T-helper 2 cell treated with Interferon-gamma antibody and Interleukin-4, amounts not matched to agents 5 μg/mL and 100 μg/mL, for 36 hours (primary cell): Measurements from ENCODE around the gene C1QTNF12.

Experiments
- DNase-seq: peaks from one replicate; pipeline ENCODE4 v3.0.0; 2021; ENCODE audit warnings: low spot score
- H3K27ac Mint-ChIP-seq: one replicate; pipeline ENCODE4 v1.8.0; 2021; ENCODE audit warnings: mild to moderate bottlenecking, mixed read lengths
- H3K27me3 Mint-ChIP-seq: one replicate; pipeline ENCODE4 v1.8.0; 2021; ENCODE audit warnings: low read depth, mixed read lengths
- H3K36me3 Mint-ChIP-seq: one replicate; pipeline ENCODE4 v1.8.0; 2021; ENCODE audit warnings: low read depth, mixed read lengths
- H3K4me1 Mint-ChIP-seq: one replicate; pipeline ENCODE4 v1.8.0; 2021; ENCODE audit warnings: low read depth, mixed read lengths
- H3K4me3 Mint-ChIP-seq: one replicate; pipeline ENCODE4 v1.8.0; 2022; ENCODE audit warnings: mild to moderate bottlenecking, moderate library complexity, mixed read lengths
- H3K9me3 Mint-ChIP-seq: one replicate; pipeline ENCODE4 v1.8.0; 2021; ENCODE audit warnings: mixed read lengths

Gene C1QTNF12

DNA sequence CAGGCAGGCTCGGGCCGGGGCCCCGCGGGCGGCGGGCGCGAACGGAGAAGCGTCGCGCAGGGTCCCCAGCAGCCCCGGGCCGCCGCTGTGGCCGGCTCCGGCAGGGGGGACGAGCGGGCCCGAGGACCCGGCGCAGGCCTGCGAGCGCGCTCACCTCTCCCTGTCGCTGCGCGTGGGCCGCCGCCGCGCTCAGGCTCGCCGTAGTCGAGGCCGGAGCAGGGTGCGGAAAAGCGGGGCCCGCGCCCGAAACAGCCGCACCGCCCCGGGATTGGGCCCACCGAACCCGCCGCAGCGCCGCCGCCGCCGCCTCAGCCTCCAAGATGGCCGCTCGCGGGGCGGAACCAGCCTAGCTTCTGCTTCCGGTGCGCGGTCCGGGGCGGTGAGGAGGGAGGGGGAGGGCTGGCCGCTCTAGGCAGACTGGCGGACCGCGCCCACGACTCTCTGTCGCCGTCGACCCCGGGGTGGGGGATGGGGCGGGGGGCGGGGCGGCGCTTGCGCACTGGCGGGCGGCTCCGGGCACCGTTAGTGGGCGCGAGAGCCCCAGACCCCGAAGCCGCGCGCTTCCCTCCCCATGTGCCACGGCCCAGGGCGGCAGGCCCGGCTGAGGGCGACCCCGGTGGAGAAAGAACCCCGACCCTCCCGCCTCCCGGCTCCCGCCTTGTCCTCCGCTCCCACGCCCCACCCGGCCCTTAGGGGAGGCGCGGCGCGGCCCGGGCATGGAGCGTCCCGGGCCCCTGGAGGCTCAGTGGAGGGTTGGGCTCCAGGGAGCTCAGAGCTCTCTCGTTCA is 27.2 kb upstream of the C1QTNF12 start, which contains the start of gene UBE2J2:
TSS of gene UBE2J2 (minus strand) at position 343 of the 787 bp plus-strand sequence. CDS start 5,862 bp downstream, outside the sequence.
- peak within 1 kb of the TSS; percentile 86 for H3K4me3 Mint-ChIP-seq
- H3K36me3 Mint-ChIP-seq = peaks cover 23% of the 10 kb centered on the region
- peak; percentile 88 for DNase-seq
- no peaks in the 10 kb centered on the region for H3K27me3 Mint-ChIP-seq
- H3K27ac Mint-ChIP-seq = peak within 1 kb of the TSS; percentile 81
- no peaks in the 10 kb centered on the region for H3K9me3 Mint-ChIP-seq
- H3K4me1 Mint-ChIP-seq = peaks cover 26% of the 10 kb centered on the region

DNA sequence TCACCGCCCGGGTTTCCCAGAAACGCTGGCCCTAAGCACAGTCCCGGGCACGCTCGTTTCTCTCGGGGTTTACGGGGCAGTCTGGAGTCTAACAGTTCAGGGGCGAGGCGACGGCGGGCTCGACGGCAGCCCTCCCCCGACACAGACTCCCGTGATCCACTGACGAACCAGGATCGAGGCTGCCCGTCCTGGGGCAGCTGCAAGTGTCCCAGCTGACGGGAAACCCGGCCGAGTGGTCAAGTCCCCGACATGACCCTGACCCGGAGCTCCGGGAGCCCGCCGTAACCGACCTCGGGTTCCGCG is 26.6 kb upstream of the C1QTNF12 start:
- Mint-ChIP-seq H3K27ac (peak overlapping the region; percentile 81), H3K27me3 (no peaks in the 10 kb centered on the region), H3K4me3 (peak overlapping the region; percentile 86), H3K4me1 (peaks cover 26% of the 10 kb centered on the region), H3K9me3 (no peaks in the 10 kb centered on the region), H3K36me3 (peaks cover 23% of the 10 kb centered on the region)
- DNase-seq = no peak

DNA sequence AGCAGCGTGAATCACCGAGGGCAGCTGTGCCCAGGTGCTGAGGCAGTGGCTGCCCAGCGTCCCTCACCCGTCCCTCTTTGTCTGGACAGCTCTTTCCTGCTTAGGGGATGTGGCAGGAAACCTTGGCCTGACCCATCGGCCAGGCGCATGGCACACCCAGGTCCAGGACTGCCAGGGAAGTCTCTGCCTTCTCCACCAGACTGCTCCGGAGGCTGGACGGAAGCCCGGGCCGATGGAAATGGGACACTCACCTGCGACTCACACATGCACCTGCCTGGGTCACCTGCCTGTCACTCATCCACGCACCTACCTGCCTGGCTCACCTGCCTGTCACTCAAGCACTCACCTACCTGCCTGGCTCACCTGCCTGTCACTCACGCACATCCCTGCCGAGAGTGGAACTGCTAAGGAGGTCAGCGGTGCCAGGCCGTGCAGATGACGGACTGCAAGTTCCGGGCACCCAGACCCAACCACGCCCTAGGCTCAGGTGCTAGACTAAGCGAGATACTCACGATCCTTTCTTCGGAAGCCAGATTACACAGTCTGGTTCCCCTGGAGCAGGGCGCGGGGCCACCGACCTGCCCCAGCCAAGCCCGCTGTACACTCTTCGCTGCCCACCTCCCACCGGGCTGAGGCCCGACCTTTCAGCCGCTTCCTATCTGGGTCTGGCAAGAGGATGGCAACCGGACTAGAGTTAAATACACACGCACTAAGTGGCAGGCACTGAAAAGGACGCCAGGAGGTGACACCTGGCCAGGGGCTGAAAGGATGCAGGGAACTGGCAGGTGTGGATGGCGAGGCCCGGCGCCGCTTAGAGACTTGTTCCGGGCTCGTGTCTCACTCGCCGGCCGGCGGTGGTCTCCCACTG is 26.1 kb upstream of the C1QTNF12 start:
- no peak for DNase-seq
- Mint-ChIP-seq H3K27me3 (no peaks in the 10 kb centered on the region), H3K36me3 (peaks cover 23% of the 10 kb centered on the region), H3K27ac (peak overlapping the region; percentile 81), H3K4me1 (peaks cover 26% of the 10 kb centered on the region), H3K4me3 (peak overlapping the region; percentile 86), H3K9me3 (no peaks in the 10 kb centered on the region)

DNA sequence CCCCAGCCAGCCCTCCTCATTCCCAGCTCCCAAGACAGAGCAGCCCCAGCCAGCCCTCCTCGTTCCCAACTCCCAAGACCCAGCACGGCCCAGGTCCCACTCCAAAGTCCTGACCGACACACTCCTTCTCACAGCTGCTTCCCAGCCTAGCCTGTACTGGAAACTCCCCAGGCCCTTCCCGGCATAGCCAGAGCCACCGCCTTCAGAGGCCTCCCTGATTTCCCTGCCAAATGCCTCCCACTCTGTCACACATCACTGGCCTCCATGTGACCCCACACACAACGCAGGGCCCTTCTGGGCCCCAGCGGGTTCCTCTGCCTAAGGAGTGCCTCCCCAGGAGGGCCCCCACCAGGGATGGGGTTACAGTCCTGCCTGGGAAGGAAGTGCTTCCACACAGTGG is 24.3 kb upstream of the C1QTNF12 start:
- Mint-ChIP-seq H3K27ac (peak overlapping the region; percentile 27), H3K27me3 (no peaks in the 10 kb centered on the region), H3K4me3 (peak overlapping the region; percentile 71), H3K4me1 (peaks cover 26% of the 10 kb centered on the region), H3K9me3 (no peaks in the 10 kb centered on the region), H3K36me3 (peaks cover 30% of the 10 kb centered on the region)
- DNase-seq = no peak

DNA sequence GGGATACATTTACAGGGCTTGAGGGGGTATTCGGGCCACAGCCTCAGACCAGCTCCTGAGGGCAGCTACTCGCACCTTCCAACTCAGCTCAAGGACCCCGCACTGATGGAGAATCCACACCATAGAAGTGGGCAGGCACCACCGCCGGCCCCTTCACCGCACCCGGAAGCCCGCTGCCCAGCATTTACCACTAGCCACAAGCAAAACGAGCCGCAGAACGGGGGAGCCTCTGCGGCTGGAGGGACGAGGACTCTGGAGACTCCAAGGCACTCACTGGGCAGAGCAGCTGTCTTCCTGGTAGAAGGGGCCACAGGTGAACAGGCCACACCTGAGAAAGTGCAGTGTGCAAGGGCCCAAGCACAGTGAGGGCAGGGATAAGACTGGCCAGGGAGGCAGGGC is 21.8 kb upstream of the C1QTNF12 start:
- peaks cover 34% of the 10 kb centered on the region for H3K36me3 Mint-ChIP-seq
- H3K9me3 Mint-ChIP-seq = no peaks in the 10 kb centered on the region
- no peak overlapping the region for H3K27ac Mint-ChIP-seq
- no peaks in the 10 kb centered on the region for H3K27me3 Mint-ChIP-seq
- DNase-seq = no peak
- peaks cover 26% of the 10 kb centered on the region for H3K4me1 Mint-ChIP-seq
- H3K4me3 Mint-ChIP-seq = no peak overlapping the region

DNA sequence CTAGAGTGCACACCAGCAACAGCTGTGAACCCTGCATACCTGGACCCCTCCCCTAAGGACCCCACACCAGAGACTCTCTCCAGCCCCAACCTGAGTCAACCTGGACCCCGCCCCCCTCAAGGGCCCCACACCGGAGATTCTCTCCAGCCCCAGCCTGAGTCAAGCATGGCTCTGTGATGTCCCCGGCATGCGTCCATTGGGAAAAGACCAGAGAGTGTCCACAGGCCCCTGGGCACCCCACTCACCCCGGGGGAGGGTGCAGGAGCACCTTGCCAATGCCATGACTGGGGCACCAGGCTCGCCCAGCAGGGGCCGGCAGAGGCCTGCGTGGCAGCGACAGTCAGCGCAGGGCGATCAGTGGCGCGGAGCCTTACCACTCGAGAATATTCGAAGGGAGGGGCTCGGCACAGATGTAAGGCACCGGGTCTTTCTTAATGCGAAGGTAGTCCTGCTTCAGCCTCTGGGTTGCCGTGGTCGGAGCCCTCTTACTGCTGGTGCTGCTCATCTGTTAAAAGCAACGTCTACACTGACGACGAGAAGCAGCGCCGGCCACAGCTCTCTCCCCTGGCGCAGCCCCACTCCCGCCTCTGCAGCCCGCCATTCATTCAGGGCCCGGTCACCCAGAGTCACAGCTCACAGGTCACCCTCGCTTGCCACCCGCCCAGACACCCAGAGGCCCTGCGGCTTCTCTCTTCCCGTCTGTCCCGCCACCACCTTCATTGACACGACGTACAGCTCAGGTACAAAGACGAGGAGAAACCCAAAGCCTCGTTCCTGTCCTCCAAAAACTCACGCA is 21.2 kb upstream of the C1QTNF12 start:
- Mint-ChIP-seq H3K27me3 (no peaks in the 10 kb centered on the region), H3K4me1 (peaks cover 24% of the 10 kb centered on the region)

DNA sequence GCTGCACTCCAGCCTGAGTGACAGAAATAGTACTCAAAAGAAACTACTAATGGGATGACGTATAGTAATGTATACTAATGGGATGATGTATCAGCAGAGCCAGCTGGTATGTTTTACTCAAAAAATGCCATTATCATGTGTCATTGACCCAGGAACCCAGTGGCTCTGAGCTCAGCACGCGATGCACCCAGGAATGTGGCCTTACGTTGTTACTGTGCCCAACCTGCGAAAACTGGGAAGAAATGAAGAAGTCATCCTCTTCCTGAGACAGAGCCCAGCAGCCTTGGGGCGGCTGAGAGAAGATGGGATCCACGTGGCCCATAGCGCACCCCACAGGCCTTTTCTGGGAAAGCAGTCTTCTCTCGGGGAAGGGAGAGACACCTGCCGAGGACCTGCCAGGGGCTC is 18.3 kb upstream of the C1QTNF12 start:
- peaks cover 35% of the 10 kb centered on the region for H3K36me3 Mint-ChIP-seq

More for the DNA sequence above, 21.2 kb upstream of the C1QTNF12 start:
- H3K36me3 Mint-ChIP-seq = peaks cover 34% of the 10 kb centered on the region
- no peak overlapping the region for H3K27ac Mint-ChIP-seq
- DNase-seq = no peak
- H3K9me3 Mint-ChIP-seq = no peaks in the 10 kb centered on the region
- H3K4me3 Mint-ChIP-seq = no peak overlapping the region

DNA sequence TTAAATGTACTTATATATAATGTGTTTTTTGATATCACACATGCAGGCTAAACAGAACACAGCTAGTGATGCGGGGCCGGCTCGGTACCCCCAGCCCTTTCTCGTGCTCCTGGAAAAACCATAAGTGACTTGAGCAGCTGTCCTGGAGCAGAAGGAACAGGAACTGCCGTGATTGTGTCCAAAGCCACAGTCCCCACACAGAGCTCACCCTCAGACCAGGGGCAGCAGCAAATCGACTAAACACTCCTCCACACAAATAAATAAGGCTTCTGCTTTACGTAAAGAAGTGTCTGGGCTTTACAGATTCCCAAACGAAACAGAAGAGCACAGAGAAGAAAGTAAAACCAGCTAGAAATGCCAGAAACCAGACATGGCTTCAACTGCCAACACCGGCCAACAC is 17.5 kb upstream of the C1QTNF12 start:
- Mint-ChIP-seq H3K4me3 (no peak overlapping the region), H3K4me1 (peaks cover 2% of the 10 kb centered on the region), H3K36me3 (peaks cover 40% of the 10 kb centered on the region), H3K9me3 (no peaks in the 10 kb centered on the region), H3K27ac (no peak overlapping the region), H3K27me3 (no peaks in the 10 kb centered on the region)
- no peak for DNase-seq

More for the DNA sequence above, 18.3 kb upstream of the C1QTNF12 start:
- no peak for DNase-seq
- Mint-ChIP-seq H3K9me3 (no peaks in the 10 kb centered on the region), H3K4me3 (no peak overlapping the region), H3K27ac (no peak overlapping the region), H3K27me3 (no peaks in the 10 kb centered on the region), H3K4me1 (peaks cover 2% of the 10 kb centered on the region)

DNA sequence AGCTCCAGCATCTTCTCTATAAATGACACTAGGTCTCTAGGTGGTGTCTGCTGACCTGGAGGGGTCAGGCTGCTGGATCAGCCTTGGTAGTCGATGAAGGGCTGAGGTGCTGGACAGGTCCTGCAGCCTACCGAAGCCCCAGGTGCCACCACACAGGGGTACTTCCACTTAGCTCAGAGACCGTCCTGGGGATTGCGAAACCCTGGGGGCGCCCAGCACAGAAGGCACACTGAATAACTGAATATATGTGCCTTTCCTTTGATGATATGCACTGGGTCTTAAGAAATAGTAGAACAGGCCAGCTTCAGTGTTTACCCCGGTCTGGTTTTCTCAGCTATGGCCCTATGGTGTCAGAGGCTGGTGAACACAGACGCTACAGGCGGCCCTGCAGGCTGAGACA is 16.2 kb upstream of the C1QTNF12 start:
- Mint-ChIP-seq H3K27ac (no peak overlapping the region), H3K27me3 (no peaks in the 10 kb centered on the region), H3K4me3 (no peak overlapping the region), H3K36me3 (peaks cover 42% of the 10 kb centered on the region), H3K4me1 (peaks cover 4% of the 10 kb centered on the region), H3K9me3 (no peaks in the 10 kb centered on the region)
- no peak for DNase-seq

DNA sequence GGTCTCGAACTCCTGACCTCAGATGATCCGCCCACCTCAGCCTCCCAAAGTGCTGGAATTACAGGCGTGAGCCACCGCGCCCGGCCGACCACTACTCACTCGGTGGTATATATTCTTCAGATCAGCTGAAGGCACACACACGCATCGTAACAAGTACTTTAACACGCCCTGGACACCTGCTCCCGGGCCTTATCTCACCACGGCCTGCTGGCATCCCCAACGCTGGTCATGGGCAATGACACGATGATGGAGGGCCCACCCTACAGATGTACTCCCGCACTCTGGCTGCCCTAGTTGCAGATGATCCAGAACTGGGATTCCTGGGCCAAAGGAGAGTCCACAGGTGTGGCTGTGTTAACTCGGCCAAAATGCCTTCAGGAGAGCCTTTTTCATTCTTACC is 15.5 kb upstream of the C1QTNF12 start:
- no peak overlapping the region for H3K27ac Mint-ChIP-seq
- no peaks in the 10 kb centered on the region for H3K9me3 Mint-ChIP-seq
- no peak overlapping the region for H3K4me3 Mint-ChIP-seq
- peaks cover 41% of the 10 kb centered on the region for H3K36me3 Mint-ChIP-seq
- H3K4me1 Mint-ChIP-seq = peaks cover 5% of the 10 kb centered on the region
- H3K27me3 Mint-ChIP-seq = no peaks in the 10 kb centered on the region
- no peak for DNase-seq

DNA sequence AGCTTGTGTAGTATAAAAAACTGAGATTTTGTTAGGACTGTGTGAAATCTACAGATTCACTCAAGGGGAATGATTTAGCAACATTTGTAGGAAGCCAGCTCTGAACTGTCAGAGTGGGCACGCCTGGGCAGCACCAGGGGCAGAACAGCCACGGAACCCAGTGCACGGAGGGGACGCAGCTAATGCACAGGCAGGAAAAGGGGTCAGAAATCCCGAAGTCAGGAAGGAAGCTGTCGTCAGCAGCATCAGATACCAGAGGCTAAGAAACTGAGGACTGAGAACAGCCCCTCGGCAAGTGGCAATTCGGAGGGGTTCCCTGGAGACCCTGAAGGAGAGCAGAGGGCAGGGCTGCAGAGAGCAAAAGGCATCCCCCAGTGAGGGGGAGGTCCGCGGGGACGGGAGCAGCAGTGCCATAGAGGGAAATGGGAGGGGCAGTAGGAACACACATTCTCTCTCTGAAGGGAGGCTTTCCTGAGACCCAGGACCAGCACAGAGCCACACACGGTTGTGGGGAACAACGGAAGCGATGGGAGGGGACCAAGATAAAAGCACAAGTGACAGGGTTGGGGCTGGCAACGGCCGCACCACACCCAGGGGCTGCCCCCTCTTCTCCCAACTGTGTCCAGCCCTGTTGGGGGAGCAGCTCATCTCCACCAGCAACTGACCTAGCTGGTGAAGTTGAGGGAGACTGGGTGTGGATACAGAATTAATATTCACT is 14.5 kb upstream of the C1QTNF12 start:
- DNase-seq = no peak
- Mint-ChIP-seq H3K36me3 (peaks cover 42% of the 10 kb centered on the region), H3K27ac (peak overlapping the region; percentile 55), H3K4me1 (peaks cover 5% of the 10 kb centered on the region), H3K27me3 (no peaks in the 10 kb centered on the region), H3K9me3 (no peaks in the 10 kb centered on the region), H3K4me3 (peak overlapping the region; percentile 37)

DNA sequence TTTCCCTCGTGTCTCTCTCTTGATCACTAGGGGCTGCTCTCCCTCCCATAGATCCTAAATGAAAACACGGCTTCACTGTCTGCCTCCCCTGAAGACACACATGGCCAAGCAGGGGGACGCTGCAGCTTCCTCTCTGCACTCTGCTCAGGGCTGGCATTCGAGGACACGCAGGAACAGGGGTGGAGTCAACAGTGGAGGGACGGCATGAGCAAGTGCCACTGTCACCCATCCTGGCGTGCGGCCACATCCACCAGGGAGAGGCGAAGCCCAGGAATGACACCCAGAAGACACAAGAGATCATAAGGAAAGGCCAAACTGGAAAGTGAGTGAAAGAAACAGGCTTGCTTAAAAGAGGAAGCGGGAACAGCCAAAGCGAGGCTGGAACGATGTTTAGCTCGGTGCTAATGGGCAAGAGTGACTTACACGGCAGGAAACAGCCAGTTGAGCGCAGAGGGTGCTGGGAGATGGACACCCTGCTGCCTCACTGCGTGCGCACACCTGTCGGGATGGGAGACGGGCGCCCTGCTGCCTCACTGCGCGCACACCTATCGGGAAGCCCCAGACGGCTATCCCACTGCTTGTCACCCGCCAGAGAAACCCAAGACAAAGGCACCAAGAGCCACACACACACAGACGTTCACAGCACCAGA is 13.6 kb upstream of the C1QTNF12 start:
- peaks cover 38% of the 10 kb centered on the region for H3K36me3 Mint-ChIP-seq
- no peak for DNase-seq
- H3K9me3 Mint-ChIP-seq = no peaks in the 10 kb centered on the region
- no peak overlapping the region for H3K4me3 Mint-ChIP-seq
- no peaks in the 10 kb centered on the region for H3K27me3 Mint-ChIP-seq
- peak overlapping the region; percentile 45 for H3K27ac Mint-ChIP-seq
- peaks cover 5% of the 10 kb centered on the region for H3K4me1 Mint-ChIP-seq

DNA sequence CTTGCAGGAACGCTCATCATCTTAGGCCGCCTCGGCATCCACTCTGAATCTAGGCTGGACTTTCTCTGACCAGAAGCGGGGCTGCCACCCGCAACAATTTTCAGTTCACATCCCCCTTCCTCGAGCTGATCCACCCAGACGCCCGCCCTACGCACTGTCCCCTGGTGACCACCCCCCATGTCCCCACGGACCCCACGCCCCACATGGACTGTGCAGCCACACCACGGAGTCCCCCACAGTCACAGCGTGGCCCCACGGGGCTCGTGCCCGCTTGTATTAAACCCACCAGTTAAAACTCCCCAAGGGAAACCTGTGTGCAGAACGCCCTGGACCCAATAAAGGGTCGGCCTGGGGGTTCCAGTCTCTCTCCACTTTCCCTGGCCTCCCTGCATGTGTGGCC is 13.0 kb upstream of the C1QTNF12 start:
- Mint-ChIP-seq H3K27me3 (no peaks in the 10 kb centered on the region), H3K36me3 (peaks cover 43% of the 10 kb centered on the region), H3K27ac (peak overlapping the region; percentile 45), H3K4me1 (peaks cover 5% of the 10 kb centered on the region), H3K9me3 (no peaks in the 10 kb centered on the region), H3K4me3 (no peak overlapping the region)
- no peak for DNase-seq
